H9 (cell line): ENCODE measurements around the gene CTCFL. TPM values are rescaled to one million over a fixed set of nuclear protein-coding genes. Genes with fewer than 3 reads are reported as not detected.
A peak's percentile ranks its signal among the peaks of the same experiment; 100 is the strongest.

Source experiments
- DNase-seq: peaks from one replicate; pipeline ENCODE4 v3.0.0-alpha.2; 2017
- H2AFZ ChIP-seq: one replicate; pipeline ENCODE4 v1.6.1; 2013; ENCODE audit warnings: mild to moderate bottlenecking, low read length, control low read depth, moderate library complexity
- H2AK5ac ChIP-seq: 2 replicates; pipeline ENCODE4 v1.6.1; 2013; ENCODE audit warnings: low read length, control low read depth, mixed read lengths; ENCODE audit not compliant: insufficient read length
- H2BK120ac ChIP-seq: one replicate; pipeline ENCODE4 v1.6.1; 2013; ENCODE audit warnings: low read depth, mild to moderate bottlenecking, low read length, control low read depth, inconsistent platforms; ENCODE audit not compliant: poor library complexity, severe bottlenecking
- H2BK12ac ChIP-seq: 2 replicates; pipeline ENCODE4 v1.6.1; 2013; ENCODE audit warnings: low read length, control low read depth, mixed read lengths, low read depth; ENCODE audit not compliant: insufficient read length
- H2BK15ac ChIP-seq: 2 replicates; pipeline ENCODE4 v1.6.1; 2013; ENCODE audit warnings: low read depth, low read length, control low read depth
- H2BK20ac ChIP-seq: one replicate; pipeline ENCODE4 v1.6.1; 2013; ENCODE audit warnings: low read depth, mild to moderate bottlenecking, low read length, control low read depth, inconsistent platforms; ENCODE audit not compliant: poor library complexity, severe bottlenecking
- H2BK5ac ChIP-seq: 2 replicates; pipeline ENCODE4 v1.6.1; 2013; ENCODE audit warnings: low read length, control low read depth, mixed read lengths; ENCODE audit not compliant: insufficient read length
- H3K14ac ChIP-seq: 2 replicates; pipeline ENCODE4 v1.6.1; 2013; ENCODE audit warnings: low read length, control low read depth; ENCODE audit not compliant: insufficient read depth
- H3K18ac ChIP-seq: 2 replicates; pipeline ENCODE4 v1.6.1; 2013; ENCODE audit warnings: low read depth, mild to moderate bottlenecking, mixed read lengths, low read length, control low read depth; ENCODE audit not compliant: insufficient read length
- H3K23ac ChIP-seq: 2 replicates; pipeline ENCODE4 v1.6.1; 2013; ENCODE audit warnings: low read length, control low read depth, mixed read lengths, low read depth; ENCODE audit not compliant: insufficient read length
- H3K23me2 ChIP-seq: 2 replicates; pipeline ENCODE4 v1.6.1; 2013; ENCODE audit warnings: low read depth, mild to moderate bottlenecking, mixed read lengths, low read length, control low read depth; ENCODE audit not compliant: insufficient read length, poor library complexity, severe bottlenecking
- H3K27ac ChIP-seq: 2 replicates; pipeline ENCODE4 v1.5.1; 2013; ENCODE audit warnings: low read length, control low read depth, mixed read lengths, low read depth; ENCODE audit not compliant: insufficient read length
- H3K27me3 ChIP-seq: 2 replicates; pipeline ENCODE4 v1.6.1; 2013; ENCODE audit warnings: low read length, control low read depth, inconsistent platforms; ENCODE audit not compliant: insufficient read depth
- H3K4ac ChIP-seq: 2 replicates; pipeline ENCODE4 v1.6.1; 2013; ENCODE audit warnings: low read depth, mild to moderate bottlenecking, control low read depth, inconsistent platforms, low read length, moderate library complexity
- H3K4me1 ChIP-seq: 2 replicates; pipeline ENCODE4 v1.6.1; 2013; ENCODE audit warnings: low read length, control low read depth, inconsistent platforms; ENCODE audit not compliant: insufficient read depth
- H3K4me2 ChIP-seq: 2 replicates; pipeline ENCODE4 v1.6.1; 2013; ENCODE audit warnings: low read length, control low read depth, mixed read lengths; ENCODE audit not compliant: insufficient read length, insufficient read depth
- H3K56ac ChIP-seq: 2 replicates; pipeline ENCODE4 v1.6.1; 2013; ENCODE audit warnings: low read depth, mild to moderate bottlenecking, mixed read lengths, low read length, control low read depth; ENCODE audit not compliant: insufficient read length
- H3K79me1 ChIP-seq: 2 replicates; pipeline ENCODE4 v1.6.1; 2013; ENCODE audit warnings: low read depth, mild to moderate bottlenecking, moderate library complexity, low read length, control low read depth, inconsistent platforms; ENCODE audit not compliant: insufficient read depth, poor library complexity, severe bottlenecking
- H3K79me2 ChIP-seq: 2 replicates; pipeline ENCODE4 v1.6.1; 2013; ENCODE audit warnings: low read length, control low read depth, inconsistent platforms; ENCODE audit not compliant: insufficient read depth
- H3K9ac ChIP-seq: 2 replicates; pipeline ENCODE4 v1.6.1; 2013; ENCODE audit warnings: low read length, control low read depth, mixed read lengths; ENCODE audit not compliant: insufficient read length; ENCODE audit errors: extremely low read depth
- H3K9me3 ChIP-seq: one replicate; pipeline ENCODE4 v1.6.1; 2013; ENCODE audit warnings: low read depth, low read length, inconsistent platforms; ENCODE audit not compliant: control insufficient read depth
- H3T11ph ChIP-seq: one replicate; pipeline ENCODE4 v1.6.1; 2013; ENCODE audit warnings: mild to moderate bottlenecking, low read length, control low read depth, inconsistent platforms
- H4K20me1 ChIP-seq: one replicate; pipeline ENCODE4 v1.6.1; 2013; ENCODE audit not compliant: control insufficient read depth, insufficient read length, insufficient read depth
- H4K5ac ChIP-seq: 2 replicates; pipeline ENCODE4 v1.6.1; 2013; ENCODE audit warnings: low read depth, mild to moderate bottlenecking, mixed read lengths, low read length, control low read depth; ENCODE audit not compliant: insufficient read length
- H4K8ac ChIP-seq: replicated peaks from 2 replicates; pipeline ENCODE4 v1.6.1; 2013; ENCODE audit warnings: low read length, control low read depth, mixed read lengths, low read depth; ENCODE audit not compliant: insufficient read length
- H4K91ac ChIP-seq: 2 replicates; pipeline ENCODE4 v1.6.1; 2013; ENCODE audit warnings: low read depth, mild to moderate bottlenecking, moderate library complexity, mixed read lengths, low read length, control low read depth; ENCODE audit not compliant: insufficient read length
- H3K27ac Mint-ChIP-seq, 3 experiments: 2 replicates in 2 of 3; 3 replicates in 1 of 3; pipeline ENCODE4 v1.8.0; 2020 to 2021; ENCODE audit warnings: mixed read lengths in 3 of 3, mild to moderate bottlenecking in 1 of 3, moderate library complexity in 1 of 3
- H3K27me3 Mint-ChIP-seq: 2 replicates; pipeline ENCODE4 v1.8.0; 2021; ENCODE audit warnings: low read depth, mild to moderate bottlenecking, moderate library complexity, mixed read lengths
- H3K36me3 Mint-ChIP-seq, 3 experiments: 2 replicates in 2 of 3; 3 replicates in 1 of 3; pipeline ENCODE4 v1.8.0; 2020 to 2021; ENCODE audit warnings: low read depth in 3 of 3, mixed read lengths in 3 of 3; ENCODE audit not compliant: insufficient read depth in 1 of 3
- H3K4me1 Mint-ChIP-seq, 2 experiments: 2 replicates each; pipeline ENCODE4 v1.8.0; 2020; ENCODE audit warnings: mixed read lengths in 2 of 2
- H3K4me3 Mint-ChIP-seq, 2 experiments: 2 replicates in 1 of 2; 3 replicates in 1 of 2; pipeline ENCODE4 v1.8.0; 2020 to 2021; ENCODE audit warnings: mild to moderate bottlenecking in 2 of 2, mixed read lengths in 2 of 2, moderate library complexity in 1 of 2
- H3K9me3 Mint-ChIP-seq, 2 experiments: 2 replicates in 1 of 2; 3 replicates in 1 of 2; pipeline ENCODE4 v1.8.0; 2020; ENCODE audit warnings: mild to moderate bottlenecking in 2 of 2, mixed read lengths in 2 of 2, moderate library complexity in 1 of 2
- CTCF ChIP-seq: fragments of 200-600 bp; sonication (generic); conservative IDR thresholded peaks from 3 replicates; pipeline ENCODE4 v1.8.0; 2021; ENCODE audit warnings: antibody characterized with exemption, mild to moderate bottlenecking
- WGBS: extraction: QIAGEN DNeasy Blood & Tissue Kit; methylation state at CpG from one replicate; pipeline ENCODE4 v1.1.7; 2013; ENCODE audit warnings: missing lambda C conversion rate, low lambda C conversion rate, mixed read lengths; ENCODE audit not compliant: insufficient read length; ENCODE audit errors: extremely low coverage; 5-methylcytosine and 5-hydroxymethylcytosine counted together
- total RNA-seq: library from RNA; stranded (reverse); gene quantifications from 2 replicates; pipeline ENCODE4 v1.2.1, GENCODE V29; 2021

CTCFL gene
- total RNA-seq, 1 experiment from 2014 or later: 0.90 TPM

GRCh38 chr20:57469418-57470211, 55.3 kb downstream of the CTCFL start:
- H3K27ac Mint-ChIP-seq: peak overlapping the region in 1 of 3 experiments; percentile 51; a peak in 1 of 7 replicates
- H3K27ac ChIP-seq: no peak overlapping the region

More at GRCh38 chr20:57469418-57470211, 55.3 kb downstream of the CTCFL start:
- no peak overlapping the region for H4K91ac ChIP-seq
- no peak overlapping the region for H2BK5ac ChIP-seq
- no peak overlapping the region for H3K4me2 ChIP-seq
- no peak overlapping the region for H3K23ac ChIP-seq
- H2BK12ac ChIP-seq: no peak overlapping the region
- peak overlapping the region; percentile 22; the same call in 1 of the 2 replicates for H3K14ac ChIP-seq
- no peak overlapping the region for H3K18ac ChIP-seq
- H3K9me3 ChIP-seq: no peaks in the 10 kb centered on the region
- no CpG with 5 or more reads among the region's 17 CpGs for WGBS
- H2AK5ac ChIP-seq: no peak overlapping the region
- H2BK15ac ChIP-seq: no peak overlapping the region
- DNase-seq: no peak
- H3T11ph ChIP-seq: no peak overlapping the region
- TF ChIP-seq CTCF: no peak
- Mint-ChIP-seq H3K36me3 (no peaks in the 10 kb centered on the region; a peak in 1 of 7 replicates), H3K4me3 (0 out of 5 replicates have a peak overlapping the region, but pooled peaks of 1 of the 2 experiments have one; percentile 35), H3K4me1 (peaks cover 38 to 52% of the 10 kb centered on the region in 2 experiments), H3K27me3 (peaks cover 2% of the 10 kb centered on the region; the same call in 1 of the 2 replicates), H3K9me3 (peaks cover 0 to 4% of the 10 kb centered on the region in 2 experiments; a peak in 2 of 5 replicates)
- no peak overlapping the region for H2AFZ ChIP-seq
- no peak overlapping the region for H4K8ac ChIP-seq
- no peak overlapping the region for H4K5ac ChIP-seq
- no peaks in the 10 kb centered on the region for H3K23me2 ChIP-seq
- H3K56ac ChIP-seq: no peak overlapping the region
- H3K9ac ChIP-seq: no peak overlapping the region
- no peak overlapping the region for H3K4ac ChIP-seq
- peaks cover 4% of the 10 kb centered on the region; the same call in 1 of the 2 replicates for H3K4me1 ChIP-seq
- no peaks in the 10 kb centered on the region for H3K27me3 ChIP-seq
- no peaks in the 10 kb centered on the region for H3K79me2 ChIP-seq
- H3K79me1 ChIP-seq: no peaks in the 10 kb centered on the region
- H2BK120ac ChIP-seq: no peak overlapping the region
- no peak overlapping the region for H2BK20ac ChIP-seq
- H4K20me1 ChIP-seq: no peaks in the 10 kb centered on the region
